ENCODE measurements around the gene MST1.

The MST1 gene

GRCh38 chr3:49673715-49674496 lies 15.4 kb downstream of the MST1 start, which contains the start of gene APEH:
TSS of gene APEH (plus strand) at chr3:49674351. CDS start at chr3:49674402, 51 bp downstream.
- DNase-seq: peak; percentile 100

- peak; percentile 44 for DNase-seq
These were observed 16.1 kb downstream of the MST1 start for GRCh38 chr3:49673121-49673714.

- DNase-seq: peak; percentile 82
These were observed 17.7 kb downstream of the MST1 start for GRCh38 chr3:49671291-49672288.

GRCh38 chr3:49670940-49671290 lies 18.4 kb downstream of the MST1 start:
- no peak for DNase-seq

- no peak for DNase-seq
These were observed 19.9 kb downstream of the MST1 start for GRCh38 chr3:49669352-49669751.

GRCh38 chr3:49668861-49669260 lies 20.4 kb downstream of the MST1 start:
- no peak for DNase-seq

- no peak for DNase-seq
These were observed 20.9 kb downstream of the MST1 start for GRCh38 chr3:49668414-49668797.

- DNase-seq: no peak
These were observed 21.4 kb downstream of the MST1 start for GRCh38 chr3:49667701-49668413.

- no peak for DNase-seq
These were observed 22.7 kb downstream of the MST1 start for GRCh38 chr3:49666592-49666991.

GRCh38 chr3:49665822-49666519 lies 23.3 kb downstream of the MST1 start:
- no peak for DNase-seq

GRCh38 chr3:49664300-49664699 lies 25.0 kb downstream of the MST1 start:
- no peak for DNase-seq

- DNase-seq: no peak
These were observed 25.4 kb downstream of the MST1 start for GRCh38 chr3:49663831-49664230.

- DNase-seq: no peak
These were observed 26.4 kb downstream of the MST1 start for GRCh38 chr3:49662720-49663413.

- no peak for DNase-seq
These were observed 27.3 kb downstream of the MST1 start for GRCh38 chr3:49662021-49662420.

- no peak for DNase-seq
These were observed 28.0 kb downstream of the MST1 start for GRCh38 chr3:49661281-49661680.

GRCh38 chr3:49659756-49660155 lies 29.5 kb downstream of the MST1 start:
- DNase-seq: peak; percentile 17

GRCh38 chr3:49658711-49659110 lies 30.6 kb downstream of the MST1 start:
- no peak for DNase-seq

GRCh38 chr3:49657208-49657915 lies 31.9 kb downstream of the MST1 start:
- DNase-seq: no peak

- no peak for DNase-seq
These were observed 32.6 kb downstream of the MST1 start for GRCh38 chr3:49656541-49657112.

GRCh38 chr3:49655731-49656285 lies 33.5 kb downstream of the MST1 start:
- DNase-seq: no peak

All from activated CD4-positive, alpha-beta T cell treated with anti-CD3 and anti-CD28 coated beads, Interleukin-10, Interleukin-2, amounts not matched to agents 100 ng/mL and 50 ng/mL, durations not matched to agents 16 hours and 8 hours (primary cell).